ENCODE measurements around the gene LCE3D.

DNA sequence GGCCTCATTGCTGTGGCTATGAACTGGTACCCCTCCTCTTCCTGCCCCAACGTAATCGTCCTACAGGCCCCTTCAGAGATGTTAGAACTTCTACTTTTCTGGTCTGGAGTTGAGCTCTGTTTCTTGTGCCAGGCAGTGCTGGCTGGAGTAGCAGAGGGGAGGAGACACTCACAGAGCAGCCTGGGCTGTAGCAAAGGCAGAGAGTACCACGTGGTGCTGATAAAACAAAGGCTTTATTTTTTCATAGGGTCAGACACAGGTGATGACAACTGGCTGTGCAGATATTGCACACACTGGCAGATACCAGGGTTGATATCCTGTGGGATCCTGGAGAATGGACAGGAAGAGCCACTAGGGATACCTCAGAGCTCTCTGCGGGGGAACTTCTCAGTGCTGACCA lies 42.8 kb downstream of the LCE3D start:
- no peak for TF ChIP-seq SMAD1 (IDR thresholded peaks at IDR 0.05; ENCODE audit: low read depth, low read length, partially characterized antibody)
- TF ChIP-seq USF2 (CRISPR knock-in tag; IDR thresholded peaks at IDR 0.05): no peak
- no peak for TF ChIP-seq ELF1 (tag; IDR thresholded peaks at IDR 0.05)
- no peak for TF ChIP-seq CTCF (IDR thresholded peaks at IDR 0.05 in 2 of 3, conservative IDR thresholded peaks at IDR 0.05 in 1 of 3; ENCODE audit: insufficient read depth in 2 of 3, low read depth in 1 of 3, low read length in 3 of 3)
- no peak for TF ChIP-seq ETV5 (CRISPR knock-in tag; IDR thresholded peaks at IDR 0.05; ENCODE audit: low read depth)
- no peak for TF ChIP-seq POLR2AphosphoS5 (IDR thresholded peaks at IDR 0.05; ENCODE audit: control insufficient read depth, insufficient read depth, low read depth, low read length)
